GM18868 (cell line): ENCODE results near the gene JMJD7.

Source experiments
- ATAC-seq: cut with Tn5 transposase; IDR thresholded peaks from one replicate; pipeline ENCODE4 v1.9.1; 2021; ENCODE audit warnings: mild to moderate bottlenecking, moderate library complexity; ENCODE audit not compliant: unreplicated experiment

Gene JMJD7

DNA sequence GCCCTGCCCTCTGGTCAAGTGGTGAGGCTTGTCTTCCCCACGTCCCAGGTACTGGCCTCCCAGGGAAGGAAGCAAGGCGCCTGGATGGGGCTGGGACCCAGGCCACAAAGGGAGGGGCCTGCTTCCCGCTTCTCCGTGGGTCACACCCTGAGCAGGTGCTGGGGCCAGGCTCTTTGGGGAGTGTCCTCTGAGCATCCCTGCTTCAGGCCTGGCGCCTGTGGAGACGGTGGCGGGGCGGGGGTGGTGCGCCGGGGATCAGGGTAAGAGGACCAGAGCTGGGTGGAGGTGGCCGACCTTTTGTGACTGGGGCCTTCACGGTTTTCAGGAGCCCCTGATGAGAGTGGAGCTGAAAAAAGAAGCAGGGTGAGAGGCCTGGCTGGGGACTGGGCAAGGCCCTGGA is 14.3 kb downstream of the JMJD7 start:
- no peak for ATAC-seq

DNA sequence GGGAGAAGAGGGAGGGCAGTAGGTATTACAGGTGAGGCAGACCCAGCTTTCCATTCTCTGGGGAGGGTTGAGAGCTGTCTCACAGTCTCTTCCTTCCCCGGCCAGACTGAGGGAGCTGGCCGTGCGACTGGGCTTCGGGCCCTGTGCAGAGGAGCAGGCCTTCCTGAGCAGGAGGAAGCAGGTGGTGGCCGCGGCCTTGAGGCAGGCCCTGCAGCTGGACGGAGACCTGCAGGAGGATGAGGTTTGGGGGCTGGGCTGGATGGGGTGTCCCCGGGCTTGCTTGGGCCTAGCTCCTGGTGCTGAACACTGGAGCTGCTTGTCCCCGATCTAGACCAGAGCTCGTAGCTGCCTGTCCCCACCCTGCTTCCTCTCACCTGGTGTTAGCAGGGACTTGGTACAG is 15.7 kb downstream of the JMJD7 start:
- ATAC-seq: no peak

- ATAC-seq: no peak
Observed at GRCh38 chr15:41844814-41845213, 16.9 kb downstream of the JMJD7 start.

DNA sequence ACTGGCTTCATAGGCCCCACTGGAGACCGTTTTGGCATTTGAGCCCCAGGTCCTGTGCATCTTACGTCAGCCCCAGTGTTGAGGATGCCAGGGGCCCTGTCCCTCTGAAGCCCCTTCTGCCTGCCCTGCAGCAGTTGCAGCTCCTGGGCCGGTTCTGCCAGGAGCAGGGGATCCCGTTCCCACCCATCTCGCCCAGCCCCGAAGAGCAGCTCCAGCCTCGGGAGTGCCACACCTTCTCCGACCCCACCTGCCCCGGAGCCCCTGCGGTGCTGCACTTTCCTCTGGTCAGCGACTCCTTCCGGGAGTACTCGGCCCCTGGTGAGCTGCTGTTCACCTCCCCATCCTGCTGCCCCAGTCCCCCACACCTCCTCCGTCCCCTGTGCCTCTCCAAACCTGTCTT is 19.3 kb downstream of the JMJD7 start:
- ATAC-seq: no peak

- ATAC-seq: no peak
Observed at GRCh38 chr15:41847981-41848380, 20.1 kb downstream of the JMJD7 start.

- ATAC-seq: no peak
Observed at GRCh38 chr15:41848631-41849030, 20.7 kb downstream of the JMJD7 start.

DNA sequence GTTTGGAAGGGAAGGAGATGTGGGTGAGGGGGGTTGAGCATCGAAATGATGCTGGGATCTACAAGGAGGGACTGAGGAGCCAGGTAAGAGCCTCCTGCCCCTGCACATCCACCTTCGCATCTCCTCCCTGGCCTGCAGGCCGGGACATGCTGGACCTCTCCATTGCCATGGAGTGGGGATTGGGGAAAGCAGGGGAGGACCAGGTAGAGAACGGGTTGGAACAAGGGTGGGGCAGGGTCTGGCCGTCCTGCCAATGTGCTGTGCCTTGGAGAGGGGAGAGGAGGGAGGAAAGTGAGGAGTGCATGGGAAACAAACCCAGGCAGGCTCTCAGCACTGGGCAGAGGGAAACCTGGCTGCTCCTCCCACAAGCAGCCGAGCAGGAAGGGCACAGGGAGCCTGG is 21.3 kb downstream of the JMJD7 start:
- ATAC-seq: no peak

- no peak for ATAC-seq
Observed at GRCh38 chr15:41849861-41850260, 22.0 kb downstream of the JMJD7 start.

- ATAC-seq: no peak
Observed at GRCh38 chr15:41850482-41851166, 22.7 kb downstream of the JMJD7 start.

DNA sequence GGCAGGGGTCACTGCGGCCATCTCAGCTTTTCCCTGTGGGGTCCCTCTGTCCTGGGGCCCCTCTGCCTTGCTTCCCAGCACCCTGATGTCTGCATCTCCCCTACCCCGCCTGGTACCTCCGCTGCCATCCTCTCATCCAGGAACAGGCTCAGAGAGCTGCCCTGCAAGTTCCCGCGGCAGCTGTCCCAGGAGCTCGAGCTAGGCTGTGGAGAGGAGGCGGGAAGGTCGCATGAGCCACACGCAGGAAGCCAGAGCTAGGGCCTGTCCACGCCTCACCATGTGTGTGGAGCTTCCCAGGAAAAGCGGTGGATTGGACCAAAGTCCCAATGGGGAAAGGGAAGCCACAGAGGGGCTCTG is 23.3 kb downstream of the JMJD7 start:
- no peak for ATAC-seq

- ATAC-seq: no peak
Observed at GRCh38 chr15:41851755-41852370, 24.0 kb downstream of the JMJD7 start.

DNA sequence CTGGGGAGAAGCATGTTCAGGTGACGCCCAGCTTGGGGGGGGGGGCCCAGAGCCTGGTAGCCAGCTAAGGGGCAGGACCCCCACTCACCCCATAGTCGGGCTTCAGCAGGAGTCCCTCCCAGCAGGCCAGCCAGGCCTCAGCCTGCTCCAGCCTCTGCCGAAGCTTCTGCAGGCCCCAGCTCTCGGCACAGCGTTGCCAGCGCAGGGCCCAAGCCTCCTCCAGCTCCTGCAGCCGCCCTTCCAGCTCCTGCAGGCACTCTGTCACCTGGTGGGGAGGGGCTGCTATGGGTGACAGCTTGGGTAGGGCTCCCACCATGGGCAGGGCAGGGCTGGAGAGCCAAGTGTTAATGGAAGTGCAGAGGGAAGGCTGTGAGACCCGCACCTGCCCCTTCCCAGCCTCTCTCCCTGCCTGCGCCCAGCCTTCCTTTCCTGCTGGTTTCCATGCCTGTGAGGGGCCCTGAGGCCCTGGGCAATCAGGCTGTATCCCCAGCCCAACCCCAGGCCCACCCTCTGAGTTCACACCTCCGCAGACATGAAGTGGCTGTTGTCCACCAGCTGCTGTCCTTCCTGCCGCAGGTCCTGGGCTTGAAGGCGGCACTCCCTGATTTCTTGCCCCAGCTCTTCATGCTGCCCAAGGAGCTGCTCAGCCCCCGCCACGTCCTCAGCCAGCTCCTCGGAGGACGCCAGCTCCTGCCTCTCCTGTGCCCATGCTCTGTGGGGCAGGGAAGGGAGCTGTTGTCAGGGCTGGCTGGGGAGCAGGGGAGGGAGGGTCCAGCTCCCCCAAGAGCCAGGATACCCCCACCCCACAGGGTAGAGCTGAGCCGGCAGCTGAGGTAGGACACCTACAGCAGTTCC is 25.1 kb downstream of the JMJD7 start:
- no peak for ATAC-seq

DNA sequence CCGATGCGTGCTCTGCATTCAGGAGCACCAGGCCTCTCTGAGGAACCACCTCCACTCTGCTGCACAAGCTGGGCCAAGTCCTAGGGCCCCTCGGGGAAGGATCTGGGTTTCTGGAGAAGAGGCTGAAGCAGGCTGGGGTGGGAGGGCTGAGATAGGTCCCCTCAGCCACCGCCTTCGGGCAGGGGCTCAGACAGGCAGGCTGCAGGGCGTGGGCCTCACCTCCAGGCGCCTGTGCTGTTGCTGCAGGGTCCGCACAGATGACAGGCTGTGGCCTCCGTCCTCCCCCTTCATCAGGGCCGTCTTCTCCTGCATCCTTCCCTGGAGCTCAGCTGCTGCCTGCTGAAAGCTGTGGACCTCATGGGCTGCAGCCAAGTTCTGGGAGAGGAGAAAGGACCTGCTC is 25.9 kb downstream of the JMJD7 start:
- ATAC-seq: no peak

DNA sequence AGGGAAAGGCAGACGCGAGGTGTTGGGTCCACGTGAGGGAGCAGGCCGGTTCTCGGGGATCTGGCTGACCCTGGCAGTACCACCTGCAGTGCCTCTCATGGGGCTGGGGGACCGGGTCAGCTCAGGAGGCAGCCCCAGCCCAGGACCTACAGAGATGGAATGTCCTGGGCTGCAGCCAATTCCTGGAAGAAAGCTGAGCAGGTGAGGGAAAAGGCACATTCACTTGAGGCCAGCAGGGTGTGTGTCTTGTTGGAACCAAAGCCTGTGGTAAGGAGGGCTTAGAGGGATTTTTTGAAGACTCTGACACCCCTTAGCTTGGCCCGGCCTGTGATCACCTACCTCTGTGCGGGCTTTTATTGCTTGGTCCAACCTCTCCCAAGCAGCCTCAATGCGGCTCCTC is 26.6 kb downstream of the JMJD7 start:
- ATAC-seq: no peak

GRCh38 chr15:41855261-41855961 is 27.5 kb downstream of the JMJD7 start:
- no peak for ATAC-seq

DNA sequence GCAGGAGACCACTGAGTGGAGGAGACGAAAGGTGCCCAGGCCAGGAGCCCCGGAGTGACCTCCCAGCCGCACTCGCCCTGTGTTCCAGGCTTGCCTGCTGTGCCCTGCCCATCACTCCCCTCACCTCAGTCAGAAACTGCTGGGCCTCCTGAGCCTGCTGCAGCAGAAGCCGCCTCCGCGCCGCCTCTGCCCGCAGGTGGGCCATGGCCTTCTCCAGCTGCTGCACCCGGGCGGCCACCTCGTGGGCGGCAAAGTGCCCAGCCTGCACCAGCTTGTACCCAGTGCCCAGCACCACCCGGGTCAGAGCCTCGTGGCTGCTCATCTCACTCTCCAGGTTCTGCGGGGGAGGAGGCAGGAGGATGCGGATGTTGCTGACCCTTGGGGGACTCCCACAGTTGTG is 28.4 kb downstream of the JMJD7 start:
- no peak for ATAC-seq

DNA sequence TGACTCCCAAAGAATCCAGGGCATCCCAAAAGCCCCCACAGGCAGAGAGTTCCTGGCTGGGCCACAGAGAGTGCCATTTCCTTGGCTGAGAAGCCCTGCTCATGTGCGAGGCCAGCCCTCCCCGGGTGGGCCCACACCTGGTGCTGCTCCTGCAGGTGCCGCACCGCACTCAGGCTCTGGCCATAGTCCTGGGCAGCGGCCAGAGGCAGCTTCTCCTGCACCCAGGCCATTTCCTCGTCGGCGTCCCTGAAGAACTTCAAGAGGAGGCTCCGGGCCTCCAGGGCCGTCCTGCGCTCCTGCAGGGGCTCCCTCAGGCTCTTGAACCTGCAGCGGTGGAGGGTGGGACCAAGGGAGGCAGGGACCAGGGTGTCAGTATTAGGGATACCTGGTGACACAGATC is 28.8 kb downstream of the JMJD7 start:
- no peak for ATAC-seq

GRCh38 chr15:41857316-41857715 is 29.4 kb downstream of the JMJD7 start:
- ATAC-seq: no peak

- ATAC-seq: no peak
Observed at GRCh38 chr15:41858756-41859155, 30.9 kb downstream of the JMJD7 start.

GRCh38 chr15:41860049-41860828 is 32.3 kb downstream of the JMJD7 start:
- ATAC-seq: no peak
